ENCODE data around the gene PEX6. TPM values are rescaled to one million over a fixed set of nuclear protein-coding genes. Genes with fewer than 3 reads are reported as not detected.

Gene PEX6
- total RNA-seq, 2 experiments from 2014 or later, result 12.8 to 13.6 TPM

- no peaks in the 10 kb centered on the region for H3K9me3 ChIP-seq (ENCODE audit: control insufficient read depth in 1 of 2, insufficient read depth in 1 of 2, low read length in 2 of 2)
- peaks cover 66% of the 10 kb centered on the region for H3K4me1 ChIP-seq (ENCODE audit: insufficient read depth, low read length)
- ChIA-PET CTCF (no interaction called here), POLR2A (interaction anchor here (1.9 kb wide), 1 partner anchor 51 kb away, joined by 7 read pairs; the partner anchor contains the start of gene PPP2R5D)
- no peak overlapping the region for H3K4me3 ChIP-seq (ENCODE audit: low read length)
- H3K27ac ChIP-seq (ENCODE audit: low read depth in 1 of 2, low read length in 2 of 2), result no peak overlapping the region
- DNase-seq (peak in 1 of 14 experiments; percentile 31), ATAC-seq (ENCODE audit: poor library complexity) (no peak)
- Mint-ChIP-seq H3K27me3 (no peaks in the 10 kb centered on the region), H3K4me1 (ENCODE audit: low read depth) (peaks cover 62% of the 10 kb centered on the region), H3K4me3 (peak overlapping the region; percentile 75), H3K27ac (peak overlapping the region; percentile 99), H3K9me3 (no peaks in the 10 kb centered on the region), H3K36me3 (ENCODE audit: low read depth) (peaks cover 83% of the 10 kb centered on the region)
- intact Hi-C loops (cut with DNase I, micrococcal nuclease), result loop anchor here in 1 of 2 experiments (5.0 kb wide), 1 partner anchor 51 kb away; no protein-coding TSS in a partner anchor
- TF ChIP-seq CTCF (IDR thresholded peaks at IDR 0.05), result no peak
- H3K27me3 ChIP-seq (ENCODE audit: control insufficient read depth in 1 of 2, insufficient read depth in 2 of 2, low read length in 2 of 2), result no peaks in the 10 kb centered on the region
- H3K36me3 ChIP-seq (ENCODE audit: insufficient read depth, low read length), result peaks cover 54% of the 10 kb centered on the region
Measured at GRCh38 chr6:42933205-42933604, 45.8 kb downstream of the PEX6 start.

- peaks cover 69% of the 10 kb centered on the region for H3K4me1 ChIP-seq (ENCODE audit: insufficient read depth, low read length)
- Mint-ChIP-seq H3K36me3 (ENCODE audit: low read depth) (peaks cover 75% of the 10 kb centered on the region), H3K4me3 (peak overlapping the region; percentile 75), H3K27ac (peak overlapping the region; percentile 99), H3K4me1 (ENCODE audit: low read depth) (peaks cover 57% of the 10 kb centered on the region), H3K9me3 (no peaks in the 10 kb centered on the region), H3K27me3 (no peaks in the 10 kb centered on the region)
- peak overlapping the region; percentile 33 to 42 for H3K27ac ChIP-seq (ENCODE audit: low read depth in 1 of 2, low read length in 2 of 2)
- DNase-seq, result no peak
- peaks cover 46% of the 10 kb centered on the region for H3K36me3 ChIP-seq (ENCODE audit: insufficient read depth, low read length)
- no peaks in the 10 kb centered on the region for H3K9me3 ChIP-seq (ENCODE audit: control insufficient read depth in 1 of 2, insufficient read depth in 1 of 2, low read length in 2 of 2)
- intact Hi-C loops (cut with DNase I, micrococcal nuclease), result loop anchor here in 1 of 2 experiments (5.0 kb wide), 1 partner anchor 50 kb away; no protein-coding TSS in a partner anchor
- H3K27me3 ChIP-seq (ENCODE audit: control insufficient read depth in 1 of 2, insufficient read depth in 2 of 2, low read length in 2 of 2), result no peaks in the 10 kb centered on the region
- ChIA-PET CTCF (no interaction called here), POLR2A (interaction anchor here (1.9 kb wide), 1 partner anchor 52 kb away, joined by 7 read pairs; the partner anchor contains the start of gene PPP2R5D)
- no peak for ATAC-seq (ENCODE audit: poor library complexity)
- peak overlapping the region; percentile 6 for H3K4me3 ChIP-seq (ENCODE audit: low read length)
- no peak for TF ChIP-seq CTCF (IDR thresholded peaks at IDR 0.05)
Measured at GRCh38 chr6:42932412-42932811, 46.6 kb downstream of the PEX6 start.

GRCh38 chr6:42929821-42930360 lies 49.1 kb downstream of the PEX6 start:
- H3K36me3 Mint-ChIP-seq (ENCODE audit: low read depth), result peaks cover 50% of the 10 kb centered on the region
- H3K9me3 Mint-ChIP-seq, result no peaks in the 10 kb centered on the region
- ATAC-seq (ENCODE audit: poor library complexity), result peak; percentile 35
- H3K36me3 ChIP-seq (ENCODE audit: insufficient read depth, low read length), result peaks cover 23% of the 10 kb centered on the region
- POLR2A ChIA-PET, result interaction anchor here (0.6 to 4.0 kb wide), 55 partner anchors 8 to 1143 kb away, joined by 3 to 135 read pairs (median 6); partner anchors contain the start of genes ABCC10, BICRAL, CUL7 and CUL9
- peak overlapping the region; percentile 99 for H3K27ac Mint-ChIP-seq
- H3K9me3 ChIP-seq (ENCODE audit: control insufficient read depth in 1 of 2, insufficient read depth in 1 of 2, low read length in 2 of 2), result no peaks in the 10 kb centered on the region
- no peaks in the 10 kb centered on the region for H3K27me3 ChIP-seq (ENCODE audit: control insufficient read depth in 1 of 2, insufficient read depth in 2 of 2, low read length in 2 of 2)
- peaks cover 53% of the 10 kb centered on the region for H3K4me1 Mint-ChIP-seq (ENCODE audit: low read depth)
- CTCF ChIA-PET, result interaction anchor here (0.8 to 1.7 kb wide), 5 partner anchors 49 to 214 kb away, joined by 3 to 4 read pairs (median 3); partner anchors contain the start of genes PEX6 and RPL7L1
- no peaks in the 10 kb centered on the region for H3K27me3 Mint-ChIP-seq
- peak overlapping the region; percentile 79 for H3K4me3 ChIP-seq (ENCODE audit: low read length)
- H3K4me1 ChIP-seq (ENCODE audit: insufficient read depth, low read length), result peaks cover 59% of the 10 kb centered on the region
- peak in 12 of 14 experiments; percentile 24 to 85 (median 40) for DNase-seq
- H3K4me3 Mint-ChIP-seq, result peak overlapping the region; percentile 99
- TF ChIP-seq CTCF (IDR thresholded peaks at IDR 0.05), result no peak
- intact Hi-C loops (cut with DNase I, micrococcal nuclease), result loop anchor here (1.0 to 5.0 kb wide), 8 partner anchors 48 to 587 kb away; partner anchors contain the start of genes PEX6 (in 2 of the 2), SRF (in 2 of the 2), CUL7 (in 1 of the 2) and KLC4 (in 1 of the 2)
- peak overlapping the region; percentile 88 to 96 for H3K27ac ChIP-seq (ENCODE audit: low read depth in 1 of 2, low read length in 2 of 2)
